MCF 10A (cell line): ENCODE measurements around the gene HPS4. TPM values are rescaled to one million over a fixed set of nuclear protein-coding genes. Genes with fewer than 3 reads are reported as not detected.

Experiments
- BruUV-seq: library from RNA; stranded (reverse); fragments of 400-500 nt; replicated peaks from 2 replicates; lab custom pipeline; 2021; lab: Mats Ljungman, UMichigan
- CTCF ChIA-PET: fragments of 300-600 bp; sonication (Branson Sonifier 250); formaldehyde crosslinking; extraction: SDS; loops from one replicate; lab custom pipeline; 2021; ENCODE audit warnings: antibody characterized with exemption, inconsistent platforms; lab: Yijun Ruan, JAX
- POLR2A ChIA-PET: fragments of 300-600, 350-650 bp; sonication (Branson Sonifier 250); formaldehyde crosslinking; extraction: SDS; loops from one replicate; lab custom pipeline; 2020; ENCODE audit warnings: antibody characterized with exemption, inconsistent platforms; lab: Yijun Ruan, JAX
- DNase-seq: peaks from one replicate; pipeline ENCODE4 v3.0.0-alpha.2; 2018; ENCODE audit not compliant: unreplicated experiment
- H3K27ac Mint-ChIP-seq: one replicate; pipeline ENCODE4 v1.8.0; 2022; ENCODE audit warnings: mild to moderate bottlenecking, low read depth, mixed read lengths; ENCODE audit not compliant: unreplicated experiment
- H3K27me3 Mint-ChIP-seq: one replicate; pipeline ENCODE4 v1.8.0; 2022; ENCODE audit warnings: mixed read lengths; ENCODE audit not compliant: insufficient read depth, unreplicated experiment
- H3K36me3 Mint-ChIP-seq: one replicate; pipeline ENCODE4 v1.8.0; 2022; ENCODE audit warnings: mild to moderate bottlenecking, moderate library complexity, mixed read lengths; ENCODE audit not compliant: insufficient read depth, unreplicated experiment
- H3K4me1 Mint-ChIP-seq: one replicate; pipeline ENCODE4 v1.8.0; 2022; ENCODE audit warnings: mixed read lengths; ENCODE audit not compliant: insufficient read depth, unreplicated experiment
- H3K4me3 Mint-ChIP-seq: one replicate; pipeline ENCODE4 v1.8.0; 2022; ENCODE audit warnings: mild to moderate bottlenecking, moderate library complexity, mixed read lengths; ENCODE audit not compliant: unreplicated experiment
- H3K9me3 Mint-ChIP-seq: one replicate; pipeline ENCODE4 v1.8.0; 2022; ENCODE audit warnings: mixed read lengths; ENCODE audit not compliant: unreplicated experiment
- intact Hi-C: fragments of 100-400 bp; cut with micrococcal nuclease; formaldehyde crosslinking; loops from 2 replicates; pipeline ENCODE4 v1.14.1; 2022
- total RNA-seq: library from RNA; stranded (reverse); gene quantifications from 2 replicates; pipeline ENCODE4 v1.2.3, GENCODE V29; 2022
- TF ChIP-seq, protein P1 (sequence below): fragments of 200-600 bp; IDR thresholded peaks from one replicate; pipeline ENCODE4 v1.8.0; 2022; ENCODE audit warnings: antibody characterized with exemption, mild to moderate bottlenecking; ENCODE audit not compliant: unreplicated experiment

Gene HPS4
- total RNA-seq, 1 experiment from 2014 or later = 35.6 TPM

GRCh38 chr22:26429458-26430286 is 53.9 kb downstream of the HPS4 start:
- peaks cover 19% of the 10 kb centered on the region for H3K27me3 Mint-ChIP-seq
- H3K36me3 Mint-ChIP-seq = peaks cover 8% of the 10 kb centered on the region
- no peaks in the 10 kb centered on the region for H3K9me3 Mint-ChIP-seq
- intact Hi-C loops = no loop called here
- no TSS peak for BruUV-seq
- peak overlapping the region; percentile 96 for H3K4me3 Mint-ChIP-seq
- H3K27ac Mint-ChIP-seq = no peak overlapping the region
- no peak for DNase-seq
- ChIA-PET CTCF (interaction anchor here (0.7 to 2.0 kb wide), 9 partner anchors 9 to 1227 kb away, joined by 3 to 11 read pairs (median 4); partner anchors contain the start of genes HPS4 and SRRD), POLR2A (interaction anchor here (0.6 to 2.1 kb wide), 3 partner anchors 13 to 49 kb away, joined by 3 to 12 read pairs (median 4); no protein-coding TSS in a partner anchor)
- TF ChIP-seq, protein P1, sequence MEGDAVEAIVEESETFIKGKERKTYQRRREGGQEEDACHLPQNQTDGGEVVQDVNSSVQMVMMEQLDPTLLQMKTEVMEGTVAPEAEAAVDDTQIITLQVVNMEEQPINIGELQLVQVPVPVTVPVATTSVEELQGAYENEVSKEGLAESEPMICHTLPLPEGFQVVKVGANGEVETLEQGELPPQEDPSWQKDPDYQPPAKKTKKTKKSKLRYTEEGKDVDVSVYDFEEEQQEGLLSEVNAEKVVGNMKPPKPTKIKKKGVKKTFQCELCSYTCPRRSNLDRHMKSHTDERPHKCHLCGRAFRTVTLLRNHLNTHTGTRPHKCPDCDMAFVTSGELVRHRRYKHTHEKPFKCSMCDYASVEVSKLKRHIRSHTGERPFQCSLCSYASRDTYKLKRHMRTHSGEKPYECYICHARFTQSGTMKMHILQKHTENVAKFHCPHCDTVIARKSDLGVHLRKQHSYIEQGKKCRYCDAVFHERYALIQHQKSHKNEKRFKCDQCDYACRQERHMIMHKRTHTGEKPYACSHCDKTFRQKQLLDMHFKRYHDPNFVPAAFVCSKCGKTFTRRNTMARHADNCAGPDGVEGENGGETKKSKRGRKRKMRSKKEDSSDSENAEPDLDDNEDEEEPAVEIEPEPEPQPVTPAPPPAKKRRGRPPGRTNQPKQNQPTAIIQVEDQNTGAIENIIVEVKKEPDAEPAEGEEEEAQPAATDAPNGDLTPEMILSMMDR = no peak
- H3K4me1 Mint-ChIP-seq = peaks cover 15% of the 10 kb centered on the region

GRCh38 chr22:26428515-26429457 is 54.8 kb downstream of the HPS4 start, which contains the start of gene ASPHD2:
ASPHD2 (plus strand) TSS chr22:26429260; CDS start chr22:26433616, 4,356 bp downstream.
- peak; percentile 39 for DNase-seq
- CTCF ChIA-PET = interaction anchor here (0.6 to 1.3 kb wide), 2 partner anchors 18 to 219 kb away, joined by 3 read pairs; no protein-coding TSS in a partner anchor
- POLR2A ChIA-PET = interaction anchor here (1.0 kb wide), 1 partner anchor 50 kb away, joined by 3 read pairs; no protein-coding TSS in a partner anchor

GRCh38 chr22:26426924-26427323 is 56.7 kb downstream of the HPS4 start:
- no peaks in the 10 kb centered on the region for H3K9me3 Mint-ChIP-seq
- intact Hi-C loops = no loop called here
- peak overlapping the region; percentile 4 for H3K27ac Mint-ChIP-seq
- peak overlapping the region; percentile 30 for H3K4me3 Mint-ChIP-seq
- H3K36me3 Mint-ChIP-seq = no peaks in the 10 kb centered on the region
- POLR2A ChIA-PET = no interaction called here
- H3K4me1 Mint-ChIP-seq = peaks cover 15% of the 10 kb centered on the region
- DNase-seq = no peak
- TF ChIP-seq, protein P1 = no peak
- CTCF ChIA-PET = no interaction called here
- H3K27me3 Mint-ChIP-seq = peaks cover 19% of the 10 kb centered on the region
- BruUV-seq = no TSS peak

More at GRCh38 chr22:26428515-26429457, 54.8 kb downstream of the HPS4 start, which contains the start of gene ASPHD2:
- intact Hi-C loops = no loop called here
- TF ChIP-seq, protein P1 = no peak
- Mint-ChIP-seq H3K4me3 (peak within 1 kb of the TSS; percentile 96), H3K4me1 (peaks cover 15% of the 10 kb centered on the region), H3K27me3 (peaks cover 19% of the 10 kb centered on the region), H3K27ac (peak within 1 kb of the TSS; percentile 84), H3K36me3 (peaks cover under 1% of the 10 kb centered on the region), H3K9me3 (no peaks in the 10 kb centered on the region)
- BruUV-seq = no TSS peak
